SK-N-SH treated with all-trans-retinoic acid at 6 μM for 48 hours (cell line): ENCODE results near the gene TTC33.

Experiments used
- ATAC-seq: fragments of 200-7000 bp; cut with Tn5 transposase; 3 replicates; pipeline ENCODE4 v1.9.1; 2020; ENCODE audit warnings: mild to moderate bottlenecking, moderate library complexity
- ARNTL ChIP-seq: fragments of 450-650 bp; formaldehyde crosslinking; IDR thresholded peaks from 2 replicates; pipeline ENCODE4 v1.5.0; 2020; ENCODE audit warnings: low read depth, mild to moderate bottlenecking, moderate library complexity, borderline replicate concordance
- BACH2 ChIP-seq: fragments of 250-450 bp; sonication (Bioruptor Pico); IDR thresholded peaks from 2 replicates; pipeline ENCODE4 v1.9.0; 2021; ENCODE audit warnings: mild to moderate bottlenecking, borderline replicate concordance
- CSDC2 ChIP-seq: fragments of 250-450 bp; sonication (Bioruptor Pico); IDR thresholded peaks from 2 replicates; pipeline ENCODE4 v1.5.0; 2020; ENCODE audit warnings: mild to moderate bottlenecking, moderate library complexity
- ESRRG ChIP-seq: fragments of 250-450 bp; sonication (Bioruptor Pico); IDR thresholded peaks from 2 replicates; pipeline ENCODE4 v1.6.1; 2021; ENCODE audit warnings: mild to moderate bottlenecking
- ISL1 ChIP-seq: fragments of 250-450 bp; sonication (Bioruptor Pico); IDR thresholded peaks from 2 replicates; pipeline ENCODE4 v2.1.2; 2022; ENCODE audit warnings: mild to moderate bottlenecking, moderate library complexity
- OSR1 ChIP-seq: fragments of 250-450 bp; sonication (Bioruptor Pico); IDR thresholded peaks from 2 replicates; pipeline ENCODE4 v1.8.0; 2022; ENCODE audit warnings: moderate library complexity, mild to moderate bottlenecking, inconsistent platforms
- SNAI2 ChIP-seq: fragments of 250-450 bp; sonication (Bioruptor Pico); IDR thresholded peaks from 2 replicates; pipeline ENCODE4 v1.5.0; 2020; ENCODE audit warnings: mild to moderate bottlenecking, moderate library complexity
- TCF4 ChIP-seq: fragments of 250-450 bp; sonication (Bioruptor Pico); IDR thresholded peaks from 2 replicates; pipeline ENCODE4 v1.8.0; 2021; ENCODE audit warnings: mild to moderate bottlenecking, moderate library complexity, borderline replicate concordance
- TOX ChIP-seq: fragments of 250-450 bp; sonication (Bioruptor Pico); IDR thresholded peaks from 2 replicates; pipeline ENCODE4 v1.8.0; 2021; ENCODE audit warnings: mild to moderate bottlenecking, moderate library complexity, borderline replicate concordance
- ZC3H10 ChIP-seq: fragments of 250-450 bp; sonication (Bioruptor Pico); IDR thresholded peaks from 2 replicates; pipeline ENCODE4 v1.5.1; 2021; ENCODE audit warnings: mild to moderate bottlenecking, moderate library complexity
- ZFP3 ChIP-seq: fragments of 250-450 bp; sonication (Bioruptor Pico); IDR thresholded peaks from 2 replicates; pipeline ENCODE4 v1.5.0; 2020; ENCODE audit warnings: mild to moderate bottlenecking, moderate library complexity
- ZNF565 ChIP-seq: fragments of 450-650 bp; formaldehyde crosslinking; conservative IDR thresholded peaks from 2 replicates; pipeline ENCODE4 v1.5.0; 2020; ENCODE audit warnings: low read depth, mild to moderate bottlenecking, moderate library complexity
- ZNF70 ChIP-seq: fragments of 450-650 bp; formaldehyde crosslinking; IDR thresholded peaks from 2 replicates; pipeline ENCODE4 v1.5.0; 2020; ENCODE audit warnings: mild to moderate bottlenecking, moderate library complexity
- TF ChIP-seq, protein P1 (sequence below): fragments of 250-450 bp; sonication (Bioruptor Pico); IDR thresholded peaks from 2 replicates; pipeline ENCODE4 v1.8.0; 2021; ENCODE audit warnings: low read depth, mild to moderate bottlenecking, moderate library complexity, borderline replicate concordance
- TF ChIP-seq, protein P2 (sequence below): fragments of 250-450 bp; sonication (Bioruptor Pico); IDR thresholded peaks from 2 replicates; pipeline ENCODE4 v1.5.0; 2020; ENCODE audit warnings: mild to moderate bottlenecking, moderate library complexity
- TF ChIP-seq, protein P3 (sequence below): fragments of 250-450 bp; sonication (Bioruptor Pico); IDR thresholded peaks from 2 replicates; pipeline ENCODE4 v1.8.0; 2020; ENCODE audit warnings: mild to moderate bottlenecking, moderate library complexity, borderline replicate concordance
- TF ChIP-seq, protein P4 (sequence below): fragments of 250-450 bp; sonication (Bioruptor Pico); IDR thresholded peaks from 2 replicates; pipeline ENCODE4 v1.5.1; 2021; ENCODE audit warnings: mild to moderate bottlenecking, moderate library complexity
- TF ChIP-seq, protein P5 (sequence below): fragments of 250-450 bp; sonication (Bioruptor Pico); IDR thresholded peaks from 2 replicates; pipeline ENCODE4 v1.5.1; 2020; ENCODE audit warnings: low read depth, mild to moderate bottlenecking, moderate library complexity

The TTC33 gene

DNA sequence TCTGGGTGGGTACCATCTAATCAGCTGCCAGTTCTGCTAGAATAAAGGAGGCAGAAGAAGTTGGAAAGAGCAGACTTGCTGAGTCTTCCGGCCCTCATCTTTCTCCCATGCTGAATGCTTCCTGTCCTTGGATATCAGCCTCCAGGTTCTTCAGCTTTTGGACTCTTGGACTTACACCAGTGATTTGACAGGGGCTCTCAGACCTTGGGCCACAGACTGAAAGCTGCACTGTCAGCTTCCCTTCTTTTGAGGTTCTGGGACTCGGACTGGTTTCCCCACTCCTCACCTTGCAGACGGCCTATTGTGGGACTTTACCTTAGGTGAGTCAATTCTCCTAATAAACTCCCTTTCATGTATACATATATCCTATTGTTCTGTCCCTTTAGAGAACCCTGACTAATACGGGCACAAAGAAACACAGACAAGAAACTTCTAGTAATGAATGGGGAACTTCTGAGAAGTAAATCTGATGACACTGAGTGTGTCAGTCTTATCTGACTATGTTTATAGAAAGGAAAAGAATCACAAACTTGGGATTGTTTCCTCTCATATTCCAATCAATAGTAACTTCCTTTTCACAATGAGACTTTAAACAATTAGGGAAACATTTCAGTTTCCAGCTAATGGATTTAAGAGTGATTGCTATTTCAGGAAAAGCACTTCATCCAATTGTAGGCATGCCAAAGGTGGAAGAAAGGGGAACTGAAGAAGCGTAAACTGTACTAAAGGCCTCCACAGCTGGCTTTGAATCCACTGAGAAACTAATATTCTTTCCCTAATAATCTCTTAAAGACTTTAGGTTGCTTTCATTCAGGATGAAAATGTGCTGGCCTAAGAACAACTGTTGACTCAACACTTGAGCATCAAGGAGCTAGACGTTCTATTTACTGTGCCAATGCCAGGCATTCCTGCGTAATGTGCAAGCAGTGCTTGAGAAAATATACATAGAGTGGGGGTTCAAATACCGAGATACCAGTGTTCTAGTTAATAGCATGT is 204.0 kb downstream of the TTC33 start:
- TF ChIP-seq ZFP3 (CRISPR knock-in tag) = no peak
- TF ChIP-seq TOX = no peak
- no peak for TF ChIP-seq BACH2 (CRISPR knock-in tag)
- no peak for TF ChIP-seq ZNF565 (CRISPR knock-in tag)
- TF ChIP-seq TCF4 = no peak
- TF ChIP-seq, protein P1, sequence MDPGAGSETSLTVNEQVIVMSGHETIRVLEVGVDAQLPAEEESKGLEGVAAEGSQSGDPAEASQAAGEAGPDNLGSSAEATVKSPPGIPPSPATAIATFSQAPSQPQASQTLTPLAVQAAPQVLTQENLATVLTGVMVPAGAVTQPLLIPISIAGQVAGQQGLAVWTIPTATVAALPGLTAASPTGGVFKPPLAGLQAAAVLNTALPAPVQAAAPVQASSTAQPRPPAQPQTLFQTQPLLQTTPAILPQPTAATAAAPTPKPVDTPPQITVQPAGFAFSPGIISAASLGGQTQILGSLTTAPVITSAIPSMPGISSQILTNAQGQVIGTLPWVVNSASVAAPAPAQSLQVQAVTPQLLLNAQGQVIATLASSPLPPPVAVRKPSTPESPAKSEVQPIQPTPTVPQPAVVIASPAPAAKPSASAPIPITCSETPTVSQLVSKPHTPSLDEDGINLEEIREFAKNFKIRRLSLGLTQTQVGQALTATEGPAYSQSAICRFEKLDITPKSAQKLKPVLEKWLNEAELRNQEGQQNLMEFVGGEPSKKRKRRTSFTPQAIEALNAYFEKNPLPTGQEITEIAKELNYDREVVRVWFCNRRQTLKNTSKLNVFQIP (CRISPR knock-in tag) = no peak
- no peak for TF ChIP-seq CSDC2 (CRISPR knock-in tag)
- TF ChIP-seq ZNF70 (CRISPR knock-in tag) = no peak
- TF ChIP-seq, all 23 proteins: peak for 0
- peak; percentile 64; the same call in 2 of the 3 replicates for ATAC-seq

DNA sequence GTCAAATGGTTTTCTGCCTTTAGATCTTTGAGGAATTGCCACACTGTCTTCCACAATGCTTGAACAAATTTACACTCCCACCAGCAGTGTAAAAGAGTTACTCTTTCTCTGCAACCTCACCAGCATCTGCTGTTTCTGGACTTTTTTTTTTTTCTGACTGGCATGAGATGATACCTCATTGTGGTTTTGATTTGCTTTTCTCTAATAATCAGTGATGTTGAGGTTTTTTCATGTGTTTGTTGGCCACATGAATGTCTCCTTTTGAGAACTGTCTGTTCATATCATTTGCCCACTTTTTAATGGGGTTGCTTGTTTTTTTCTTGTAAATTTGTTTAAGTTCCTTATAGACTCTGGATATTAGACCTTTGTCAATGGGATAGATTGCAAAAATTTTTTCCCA is 205.3 kb downstream of the TTC33 start:
- ATAC-seq = no peak
- TF ChIP-seq ARNTL (CRISPR knock-in tag) = no peak
- TF ChIP-seq, protein P1 (CRISPR knock-in tag) = no peak
- TF ChIP-seq, protein P2, sequence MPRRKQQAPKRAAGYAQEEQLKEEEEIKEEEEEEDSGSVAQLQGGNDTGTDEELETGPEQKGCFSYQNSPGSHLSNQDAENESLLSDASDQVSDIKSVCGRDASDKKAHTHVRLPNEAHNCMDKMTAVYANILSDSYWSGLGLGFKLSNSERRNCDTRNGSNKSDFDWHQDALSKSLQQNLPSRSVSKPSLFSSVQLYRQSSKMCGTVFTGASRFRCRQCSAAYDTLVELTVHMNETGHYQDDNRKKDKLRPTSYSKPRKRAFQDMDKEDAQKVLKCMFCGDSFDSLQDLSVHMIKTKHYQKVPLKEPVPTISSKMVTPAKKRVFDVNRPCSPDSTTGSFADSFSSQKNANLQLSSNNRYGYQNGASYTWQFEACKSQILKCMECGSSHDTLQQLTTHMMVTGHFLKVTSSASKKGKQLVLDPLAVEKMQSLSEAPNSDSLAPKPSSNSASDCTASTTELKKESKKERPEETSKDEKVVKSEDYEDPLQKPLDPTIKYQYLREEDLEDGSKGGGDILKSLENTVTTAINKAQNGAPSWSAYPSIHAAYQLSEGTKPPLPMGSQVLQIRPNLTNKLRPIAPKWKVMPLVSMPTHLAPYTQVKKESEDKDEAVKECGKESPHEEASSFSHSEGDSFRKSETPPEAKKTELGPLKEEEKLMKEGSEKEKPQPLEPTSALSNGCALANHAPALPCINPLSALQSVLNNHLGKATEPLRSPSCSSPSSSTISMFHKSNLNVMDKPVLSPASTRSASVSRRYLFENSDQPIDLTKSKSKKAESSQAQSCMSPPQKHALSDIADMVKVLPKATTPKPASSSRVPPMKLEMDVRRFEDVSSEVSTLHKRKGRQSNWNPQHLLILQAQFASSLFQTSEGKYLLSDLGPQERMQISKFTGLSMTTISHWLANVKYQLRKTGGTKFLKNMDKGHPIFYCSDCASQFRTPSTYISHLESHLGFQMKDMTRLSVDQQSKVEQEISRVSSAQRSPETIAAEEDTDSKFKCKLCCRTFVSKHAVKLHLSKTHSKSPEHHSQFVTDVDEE = no peak
- TF ChIP-seq, protein P3, sequence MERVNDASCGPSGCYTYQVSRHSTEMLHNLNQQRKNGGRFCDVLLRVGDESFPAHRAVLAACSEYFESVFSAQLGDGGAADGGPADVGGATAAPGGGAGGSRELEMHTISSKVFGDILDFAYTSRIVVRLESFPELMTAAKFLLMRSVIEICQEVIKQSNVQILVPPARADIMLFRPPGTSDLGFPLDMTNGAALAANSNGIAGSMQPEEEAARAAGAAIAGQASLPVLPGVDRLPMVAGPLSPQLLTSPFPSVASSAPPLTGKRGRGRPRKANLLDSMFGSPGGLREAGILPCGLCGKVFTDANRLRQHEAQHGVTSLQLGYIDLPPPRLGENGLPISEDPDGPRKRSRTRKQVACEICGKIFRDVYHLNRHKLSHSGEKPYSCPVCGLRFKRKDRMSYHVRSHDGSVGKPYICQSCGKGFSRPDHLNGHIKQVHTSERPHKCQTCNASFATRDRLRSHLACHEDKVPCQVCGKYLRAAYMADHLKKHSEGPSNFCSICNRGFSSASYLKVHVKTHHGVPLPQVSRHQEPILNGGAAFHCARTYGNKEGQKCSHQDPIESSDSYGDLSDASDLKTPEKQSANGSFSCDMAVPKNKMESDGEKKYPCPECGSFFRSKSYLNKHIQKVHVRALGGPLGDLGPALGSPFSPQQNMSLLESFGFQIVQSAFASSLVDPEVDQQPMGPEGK (CRISPR knock-in tag) = no peak
- TF ChIP-seq ESRRG (CRISPR knock-in tag) = no peak
- no peak for TF ChIP-seq ZNF70 (CRISPR knock-in tag)
- TF ChIP-seq SNAI2 = no peak
- TF ChIP-seq ISL1 (CRISPR knock-in tag) = no peak
- TF ChIP-seq ZC3H10 (CRISPR knock-in tag) = no peak
- no peak for TF ChIP-seq OSR1
- TF ChIP-seq, protein P4, sequence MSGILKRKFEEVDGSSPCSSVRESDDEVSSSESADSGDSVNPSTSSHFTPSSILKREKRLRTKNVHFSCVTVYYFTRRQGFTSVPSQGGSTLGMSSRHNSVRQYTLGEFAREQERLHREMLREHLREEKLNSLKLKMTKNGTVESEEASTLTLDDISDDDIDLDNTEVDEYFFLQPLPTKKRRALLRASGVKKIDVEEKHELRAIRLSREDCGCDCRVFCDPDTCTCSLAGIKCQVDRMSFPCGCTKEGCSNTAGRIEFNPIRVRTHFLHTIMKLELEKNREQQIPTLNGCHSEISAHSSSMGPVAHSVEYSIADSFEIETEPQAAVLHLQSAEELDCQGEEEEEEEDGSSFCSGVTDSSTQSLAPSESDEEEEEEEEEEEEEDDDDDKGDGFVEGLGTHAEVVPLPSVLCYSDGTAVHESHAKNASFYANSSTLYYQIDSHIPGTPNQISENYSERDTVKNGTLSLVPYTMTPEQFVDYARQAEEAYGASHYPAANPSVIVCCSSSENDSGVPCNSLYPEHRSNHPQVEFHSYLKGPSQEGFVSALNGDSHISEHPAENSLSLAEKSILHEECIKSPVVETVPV = no peak
- TF ChIP-seq, protein P5, sequence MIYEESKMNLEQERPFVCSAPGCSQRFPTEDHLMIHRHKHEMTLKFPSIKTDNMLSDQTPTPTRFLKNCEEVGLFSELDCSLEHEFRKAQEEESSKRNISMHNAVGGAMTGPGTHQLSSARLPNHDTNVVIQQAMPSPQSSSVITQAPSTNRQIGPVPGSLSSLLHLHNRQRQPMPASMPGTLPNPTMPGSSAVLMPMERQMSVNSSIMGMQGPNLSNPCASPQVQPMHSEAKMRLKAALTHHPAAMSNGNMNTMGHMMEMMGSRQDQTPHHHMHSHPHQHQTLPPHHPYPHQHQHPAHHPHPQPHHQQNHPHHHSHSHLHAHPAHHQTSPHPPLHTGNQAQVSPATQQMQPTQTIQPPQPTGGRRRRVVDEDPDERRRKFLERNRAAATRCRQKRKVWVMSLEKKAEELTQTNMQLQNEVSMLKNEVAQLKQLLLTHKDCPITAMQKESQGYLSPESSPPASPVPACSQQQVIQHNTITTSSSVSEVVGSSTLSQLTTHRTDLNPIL (CRISPR knock-in tag) = no peak
- no peak for TF ChIP-seq ZNF565 (CRISPR knock-in tag)
